AG09309 (cell line): ENCODE measurements around the gene MELTF.

Experiments
- DNase-seq: peaks from one replicate; pipeline ENCODE4 v3.0.0-alpha.2; 2010; ENCODE audit warnings: low read depth
- H3K4me3 ChIP-seq: 2 replicates; pipeline ENCODE4 v1.5.1; 2011; ENCODE audit warnings: mild to moderate bottlenecking, low read depth, low read length, moderate library complexity; ENCODE audit not compliant: control insufficient read depth
- TF ChIP-seq, protein P1 (sequence below): IDR thresholded peaks from 2 replicates; pipeline ENCODE4 v1.5.1; 2011; ENCODE audit warnings: mild to moderate bottlenecking, low read depth, low read length, inconsistent platforms; ENCODE audit not compliant: insufficient read depth, control insufficient read depth; ENCODE audit errors: missing control alignments

MELTF gene

DNA sequence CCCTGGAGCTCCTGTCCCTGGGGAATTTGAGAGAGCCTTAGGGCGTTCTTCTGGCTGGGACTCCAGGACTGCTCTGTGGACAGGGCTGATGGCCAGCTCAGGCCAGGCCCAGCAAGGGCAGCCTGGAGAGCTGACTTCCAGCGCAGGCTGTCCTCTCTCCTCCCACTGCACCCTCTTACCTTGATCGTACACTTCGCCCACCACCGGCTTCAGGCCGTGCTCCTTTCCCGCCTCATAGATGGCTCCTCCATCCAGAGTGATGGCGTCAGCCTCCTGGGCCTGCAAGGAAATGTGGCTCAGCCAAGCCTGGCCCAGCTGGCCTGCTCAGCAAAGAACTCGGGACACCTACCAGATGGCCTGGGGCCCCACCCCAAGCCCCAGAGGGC is 3.1 kb downstream of the MELTF start:
- no peak for DNase-seq
- no peak overlapping the region for H3K4me3 ChIP-seq
- TF ChIP-seq, protein P1, sequence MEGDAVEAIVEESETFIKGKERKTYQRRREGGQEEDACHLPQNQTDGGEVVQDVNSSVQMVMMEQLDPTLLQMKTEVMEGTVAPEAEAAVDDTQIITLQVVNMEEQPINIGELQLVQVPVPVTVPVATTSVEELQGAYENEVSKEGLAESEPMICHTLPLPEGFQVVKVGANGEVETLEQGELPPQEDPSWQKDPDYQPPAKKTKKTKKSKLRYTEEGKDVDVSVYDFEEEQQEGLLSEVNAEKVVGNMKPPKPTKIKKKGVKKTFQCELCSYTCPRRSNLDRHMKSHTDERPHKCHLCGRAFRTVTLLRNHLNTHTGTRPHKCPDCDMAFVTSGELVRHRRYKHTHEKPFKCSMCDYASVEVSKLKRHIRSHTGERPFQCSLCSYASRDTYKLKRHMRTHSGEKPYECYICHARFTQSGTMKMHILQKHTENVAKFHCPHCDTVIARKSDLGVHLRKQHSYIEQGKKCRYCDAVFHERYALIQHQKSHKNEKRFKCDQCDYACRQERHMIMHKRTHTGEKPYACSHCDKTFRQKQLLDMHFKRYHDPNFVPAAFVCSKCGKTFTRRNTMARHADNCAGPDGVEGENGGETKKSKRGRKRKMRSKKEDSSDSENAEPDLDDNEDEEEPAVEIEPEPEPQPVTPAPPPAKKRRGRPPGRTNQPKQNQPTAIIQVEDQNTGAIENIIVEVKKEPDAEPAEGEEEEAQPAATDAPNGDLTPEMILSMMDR = no peak

DNA sequence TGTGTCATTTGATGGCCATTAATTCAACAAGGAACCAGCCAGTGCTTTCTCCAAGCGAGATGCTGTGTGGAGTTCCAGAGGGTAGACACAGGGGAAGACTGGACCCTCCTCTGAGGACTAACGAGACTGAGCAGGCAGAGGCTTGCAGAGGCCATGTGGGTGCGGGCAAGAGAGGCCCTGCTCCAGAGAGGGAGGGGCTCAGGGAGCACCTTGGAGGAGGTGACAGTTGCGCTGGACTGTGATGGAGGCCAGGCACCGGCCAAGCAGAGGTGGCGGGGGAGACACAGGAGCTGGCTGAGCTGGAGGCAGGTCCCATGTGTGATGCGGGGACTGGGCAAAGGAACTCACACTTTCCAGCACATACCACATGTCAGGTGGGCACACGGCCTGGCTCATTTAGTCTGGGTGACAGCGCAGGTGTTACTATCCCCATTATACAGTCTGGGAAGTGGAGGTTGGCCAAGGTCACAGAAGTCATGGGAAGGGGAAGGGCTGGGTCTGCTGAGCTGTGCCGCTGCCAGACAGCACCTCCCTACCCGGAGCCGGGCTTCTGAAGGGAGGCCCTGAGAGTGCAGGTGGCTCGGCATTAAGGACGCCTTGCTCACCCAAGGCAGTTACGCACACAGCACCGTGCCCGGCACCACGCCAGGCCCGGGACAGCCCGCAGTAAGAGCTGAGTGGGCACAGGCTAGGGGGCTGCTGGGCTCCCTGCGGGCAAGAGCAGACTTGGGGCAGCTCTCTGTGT is 3.7 kb downstream of the MELTF start:
- TF ChIP-seq, protein P1 = no peak
- DNase-seq = no peak
- no peak overlapping the region for H3K4me3 ChIP-seq

DNA sequence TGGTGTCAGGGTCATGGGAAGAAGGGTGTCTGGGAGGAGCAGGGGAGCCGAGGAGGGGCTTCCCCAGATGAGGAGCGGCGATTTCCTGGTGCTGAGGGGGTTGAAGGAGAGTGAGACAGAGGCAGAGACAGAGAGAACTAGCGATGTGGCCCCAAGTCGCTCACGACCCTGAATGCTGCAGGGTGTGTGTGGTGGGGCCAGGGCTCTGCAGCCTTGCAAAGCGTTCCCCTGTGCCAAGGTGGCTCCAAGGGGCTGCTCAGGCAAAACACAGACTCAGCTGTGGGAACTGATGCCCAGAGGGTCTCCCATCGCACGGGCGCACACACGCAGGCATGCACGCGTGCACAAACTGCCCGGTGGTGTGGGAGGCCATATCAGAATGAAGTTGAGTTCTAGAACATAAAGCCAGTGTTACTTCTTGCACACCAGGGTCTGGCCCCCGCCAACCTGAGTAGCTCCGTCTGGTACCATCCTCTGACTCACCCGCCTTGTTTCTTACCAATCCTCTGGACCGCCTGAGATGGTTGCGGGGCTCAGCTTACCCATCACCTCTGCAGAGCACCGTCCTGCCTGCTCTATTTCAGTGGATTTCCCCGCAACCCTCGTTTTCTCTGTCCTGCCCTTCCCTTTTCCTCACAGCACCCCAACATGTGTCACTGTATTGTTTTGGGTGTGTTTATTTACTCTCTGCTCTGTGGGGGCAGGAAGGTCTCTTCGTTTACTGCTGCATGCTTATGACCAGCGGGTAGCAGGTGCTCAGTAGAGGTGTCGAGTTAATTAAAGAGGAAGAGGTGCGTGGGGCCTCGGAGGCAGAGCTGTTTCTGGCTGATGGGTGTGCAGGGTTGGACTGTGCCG is 4.5 kb downstream of the MELTF start:
- TF ChIP-seq, protein P1 = no peak
- H3K4me3 ChIP-seq = no peak overlapping the region
- no peak for DNase-seq

DNA sequence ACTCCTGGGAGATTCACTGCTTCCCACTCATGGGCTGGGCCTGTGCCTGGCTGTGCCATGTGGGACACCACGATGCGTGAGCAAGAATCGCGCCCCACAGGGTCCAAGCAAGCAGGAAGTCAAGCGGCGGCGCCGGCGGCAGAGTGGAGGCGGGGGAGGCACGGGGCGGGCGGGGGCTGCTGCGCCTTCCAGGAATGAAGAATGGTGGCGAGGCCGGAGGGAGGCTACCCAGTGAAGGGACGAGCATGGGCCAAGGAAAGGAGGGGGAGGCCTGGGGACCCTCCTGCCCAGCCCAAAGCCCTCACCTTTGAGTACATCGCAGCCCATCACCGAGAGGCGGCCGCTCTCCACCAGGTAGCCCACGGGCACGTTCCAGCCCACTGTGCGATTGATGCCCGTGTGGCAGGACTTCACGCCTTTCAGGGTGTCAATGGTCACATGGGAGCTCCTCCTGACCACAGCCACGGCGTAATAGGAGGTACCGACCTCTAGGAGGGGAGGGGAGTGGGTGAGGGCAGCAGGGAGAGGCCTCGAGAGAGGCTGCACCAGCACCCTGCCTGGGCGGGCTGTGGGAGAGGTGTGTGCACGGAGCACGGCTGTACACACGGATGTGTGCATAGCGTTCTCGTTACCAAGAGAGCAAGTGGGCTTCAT is 5.5 kb downstream of the MELTF start:
- DNase-seq = no peak
- TF ChIP-seq, protein P1 = no peak
- no peak overlapping the region for H3K4me3 ChIP-seq

DNA sequence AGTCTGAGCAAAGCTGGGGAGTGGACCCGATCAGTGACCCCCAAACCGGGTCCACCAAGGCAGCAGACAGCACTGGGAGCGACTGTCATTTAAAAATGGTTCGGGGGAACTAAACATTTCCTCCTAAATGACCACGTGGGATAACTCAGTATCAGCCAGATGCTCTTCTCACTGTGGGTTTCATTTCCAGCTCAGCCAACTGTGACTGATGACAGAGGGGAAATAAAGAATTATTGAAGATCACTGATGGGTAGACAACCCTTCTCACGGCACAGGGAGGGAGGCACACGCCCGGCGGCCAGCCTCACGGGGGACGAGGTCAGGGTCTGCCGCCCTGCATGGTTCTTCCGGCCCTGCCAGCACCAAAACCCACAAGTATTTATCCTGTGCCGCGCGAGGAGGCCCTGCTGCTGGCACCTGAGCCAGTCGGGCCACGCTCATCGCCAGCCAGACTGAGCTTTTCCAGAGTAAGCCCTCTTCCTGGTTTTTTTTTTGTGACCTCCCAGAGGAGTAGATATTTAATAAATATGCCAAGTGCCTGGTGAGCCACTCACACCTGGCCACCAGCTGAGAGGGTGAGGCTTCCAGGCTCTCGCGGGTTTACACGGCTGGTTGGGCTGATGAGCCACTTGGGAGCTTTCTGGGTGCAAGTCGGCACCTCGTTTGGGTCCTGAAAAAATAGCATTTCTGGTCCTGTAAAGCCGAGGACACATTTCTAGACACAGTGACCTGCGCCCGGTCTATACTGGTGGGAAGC is 6.2 kb downstream of the MELTF start:
- TF ChIP-seq, protein P1 = no peak
- no peak for DNase-seq
- no peak overlapping the region for H3K4me3 ChIP-seq
